Brain pericyte (primary cell): ENCODE data around the gene VPS51.

ENCODE experiments used
- DNase-seq: peaks from one replicate; pipeline ENCODE4 v3.0.0-alpha.2; 2012; ENCODE audit warnings: low read depth, low spot score

The VPS51 gene

DNA sequence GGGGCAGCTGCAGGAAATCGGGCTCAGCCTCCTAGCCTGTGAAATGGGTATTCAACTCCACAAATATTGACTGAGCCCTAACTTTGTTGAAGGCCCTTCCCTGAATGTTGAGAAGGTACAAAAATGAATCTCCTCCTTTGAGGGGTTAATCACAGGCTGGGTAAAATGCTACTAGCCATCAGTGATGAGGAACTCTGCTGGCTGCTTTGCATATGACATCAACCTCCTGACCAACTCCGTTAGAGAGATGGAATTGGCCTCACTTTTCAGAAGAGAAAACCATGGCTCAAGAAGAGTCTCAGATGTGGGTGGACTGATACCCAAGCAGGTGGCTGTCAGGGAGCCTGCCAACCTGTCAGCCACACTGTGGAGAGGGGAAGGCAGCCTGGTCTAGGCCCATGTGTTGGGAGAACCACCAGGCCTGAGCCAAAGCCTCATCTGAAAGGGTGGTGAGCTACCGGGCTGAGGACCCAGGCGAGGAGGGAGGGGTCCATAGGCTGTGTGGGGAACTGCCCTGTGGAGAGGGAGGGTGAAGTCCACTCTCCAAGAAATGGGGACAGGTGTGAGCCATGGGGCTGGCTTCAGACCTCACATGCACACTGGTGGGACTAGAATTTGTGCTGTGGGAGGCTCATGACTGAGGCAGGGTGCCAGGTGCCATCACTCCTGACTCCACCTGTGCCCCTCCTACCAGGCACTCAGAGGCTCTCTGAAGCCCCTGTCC lies 23.9 kb upstream of the VPS51 start:
- DNase-seq = no peak

- no peak for DNase-seq
Observed at GRCh38 chr11:65072631-65072966, 23.4 kb upstream of the VPS51 start.

- DNase-seq = no peak
Observed at GRCh38 chr11:65077451-65077850, 18.6 kb upstream of the VPS51 start.

GRCh38 chr11:65078151-65078550 lies 17.9 kb upstream of the VPS51 start:
- DNase-seq = no peak

GRCh38 chr11:65078786-65079342 lies 17.1 kb upstream of the VPS51 start:
- DNase-seq = no peak

- DNase-seq = no peak
Observed at GRCh38 chr11:65083134-65083833, 12.7 kb upstream of the VPS51 start.

- peak; percentile 80 for DNase-seq
Observed at GRCh38 chr11:65083834-65084597, 12.0 kb upstream of the VPS51 start, which contains the start of the genes CDCA5 and ZFPL1. TSS of gene CDCA5 (minus strand) at chr11:65084040. CDS start at chr11:65083978, 62 bp downstream. TSS of gene ZFPL1 (plus strand) at chr11:65084222. CDS start at chr11:65084699, 477 bp downstream.

GRCh38 chr11:65084598-65085375 lies 11.2 kb upstream of the VPS51 start:
- no peak for DNase-seq

GRCh38 chr11:65085446-65085845 lies 10.6 kb upstream of the VPS51 start:
- no peak for DNase-seq

DNA sequence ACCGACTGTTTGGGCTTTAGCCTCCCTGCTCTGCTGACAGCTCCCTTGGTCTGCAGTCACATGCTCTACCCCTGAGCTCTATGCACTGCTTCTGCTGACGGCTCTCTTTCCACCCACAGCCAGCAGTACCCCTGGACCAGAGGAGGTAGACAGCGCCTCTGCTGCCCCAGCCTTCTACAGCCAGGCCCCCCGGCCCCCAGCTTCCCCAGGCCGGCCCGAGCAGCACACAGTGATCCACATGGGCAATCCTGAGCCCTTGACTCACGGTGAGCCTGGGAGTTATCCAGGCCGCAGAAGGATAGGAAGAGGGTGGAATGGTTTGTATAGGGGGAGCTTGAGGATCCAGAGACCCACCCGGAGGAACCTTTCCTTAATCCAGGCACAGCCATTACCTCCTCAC lies 9.2 kb upstream of the VPS51 start:
- DNase-seq = no peak

GRCh38 chr11:65087216-65087615 lies 8.8 kb upstream of the VPS51 start:
- no peak for DNase-seq

- no peak for DNase-seq
Observed at GRCh38 chr11:65087827-65088226, 8.2 kb upstream of the VPS51 start.

DNA sequence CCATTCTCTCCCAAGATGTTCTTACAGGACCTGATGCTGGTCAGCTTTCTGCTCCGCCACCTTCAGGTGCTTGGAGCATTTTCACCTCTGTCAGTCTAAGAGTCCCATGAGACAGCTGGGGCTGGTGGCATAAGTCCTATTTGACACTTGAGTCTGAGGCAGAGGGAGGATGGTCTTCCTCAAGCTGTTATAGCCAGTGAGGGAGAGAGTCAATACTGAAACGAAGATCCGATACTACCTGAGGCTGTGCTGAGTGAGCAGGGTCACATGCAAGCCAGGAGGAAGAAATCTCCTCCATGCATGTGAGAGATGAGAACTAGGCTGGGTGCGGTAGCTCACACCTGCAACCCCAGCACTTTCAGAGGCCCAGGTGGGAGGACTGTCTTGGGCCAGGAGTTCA lies 6.4 kb upstream of the VPS51 start:
- DNase-seq = no peak

DNA sequence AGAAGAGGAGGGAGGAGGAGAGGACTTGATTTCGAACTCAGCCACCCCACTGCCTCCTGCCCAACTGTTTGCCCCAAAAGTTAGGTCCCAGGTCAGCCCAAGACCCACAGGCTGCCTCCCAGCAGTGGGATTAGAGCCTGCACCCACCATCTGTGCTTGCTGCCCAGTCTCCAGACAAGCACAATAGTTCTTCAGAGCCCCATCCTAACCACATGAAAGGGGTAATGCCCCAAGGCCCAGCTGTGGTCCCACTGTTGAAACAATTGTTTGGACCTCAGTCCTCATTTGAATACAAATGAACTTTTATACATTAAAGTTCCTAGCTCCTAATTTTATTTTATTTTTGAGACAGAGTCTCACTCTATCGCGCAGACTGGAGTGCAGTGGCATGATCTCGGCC lies 5.4 kb upstream of the VPS51 start:
- no peak for DNase-seq

- DNase-seq = no peak
Observed at GRCh38 chr11:65095427-65095826, 587 bp upstream of the VPS51 start.

DNA sequence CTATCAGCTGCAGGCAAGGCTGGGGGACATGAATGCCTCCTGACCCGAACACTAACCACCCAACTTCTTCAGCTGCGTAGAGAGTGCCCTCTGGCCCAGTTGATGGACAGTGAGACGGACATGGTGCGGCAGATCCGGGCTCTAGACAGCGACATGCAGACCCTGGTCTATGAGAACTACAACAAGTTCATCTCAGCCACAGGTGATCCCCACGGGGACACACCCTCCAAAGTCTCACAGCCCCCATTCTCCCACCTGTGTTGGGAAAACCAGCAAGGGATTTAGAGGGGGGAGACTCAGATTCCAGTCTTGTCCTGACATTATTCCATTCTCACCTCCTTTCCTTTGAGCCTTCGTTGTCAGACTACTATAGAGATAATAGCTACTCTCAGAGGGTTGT lies 912 bp downstream of the VPS51 start:
- no peak for DNase-seq

DNA sequence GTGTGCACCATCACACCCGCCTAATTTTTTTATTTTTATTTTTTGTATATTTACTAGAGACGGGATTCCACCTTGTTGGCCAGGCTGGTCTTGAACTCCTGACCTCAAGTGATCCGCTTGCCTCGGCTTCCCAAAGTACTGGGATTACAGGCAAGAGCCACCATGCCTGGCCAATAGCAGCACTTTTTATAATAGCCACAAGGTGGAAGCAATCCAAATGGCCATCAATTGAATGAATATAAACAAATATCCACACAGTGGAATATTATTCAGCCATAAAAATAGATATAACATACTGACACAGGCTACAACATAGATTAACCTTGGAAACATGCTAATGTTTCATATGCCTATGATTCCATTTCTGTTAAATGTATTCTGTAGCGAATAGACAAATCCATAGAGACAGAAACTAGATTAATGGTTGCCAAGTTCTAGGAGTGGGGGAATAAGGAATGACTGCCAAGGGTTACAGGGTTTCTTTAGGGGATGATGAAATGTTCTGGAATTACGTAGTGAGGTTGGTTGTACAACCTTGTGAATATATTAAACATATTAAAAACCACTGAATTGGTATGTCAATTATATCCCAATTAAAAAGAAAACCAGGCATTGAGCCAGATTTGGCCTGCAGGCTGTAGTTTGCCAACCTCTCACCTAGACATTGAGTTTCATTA lies 4.8 kb downstream of the VPS51 start:
- no peak for DNase-seq

GRCh38 chr11:65102142-65103095 lies 6.4 kb downstream of the VPS51 start:
- DNase-seq = no peak

- DNase-seq = no peak
Observed at GRCh38 chr11:65103476-65103875, 7.5 kb downstream of the VPS51 start.

- no peak for DNase-seq
Observed at GRCh38 chr11:65104628-65105027, 8.6 kb downstream of the VPS51 start.
